PFSK-1 (cell line): ENCODE data around the gene PANK1.

Experiments used
- FOXP2 ChIP-seq: optimal IDR thresholded peaks from 2 replicates; pipeline ENCODE3; 2011; ENCODE audit warnings: borderline replicate concordance, control low read depth, inconsistent platforms; ENCODE audit not compliant: insufficient read depth; ENCODE audit errors: extremely low read length, extremely low read depth
- POLR2AphosphoS5 ChIP-seq: IDR thresholded peaks from 2 replicates; pipeline ENCODE4 v1.6.1; 2012; ENCODE audit warnings: low read depth, mild to moderate bottlenecking, control low read depth, low read length, moderate library complexity
- SIN3A ChIP-seq: IDR thresholded peaks from 2 replicates; pipeline ENCODE4 v1.6.1; 2012; ENCODE audit warnings: mild to moderate bottlenecking, low read length, moderate library complexity, borderline replicate concordance; ENCODE audit not compliant: insufficient read depth
- TAF1 ChIP-seq: IDR thresholded peaks from 2 replicates; pipeline ENCODE4 v1.6.1; 2012; ENCODE audit warnings: low read length, control low read depth, borderline replicate concordance; ENCODE audit not compliant: insufficient read depth
- TF ChIP-seq, protein P1 (sequence below), 2 experiments: IDR thresholded peaks; 2 replicates each; pipeline versions ENCODE4 v1.6.1 to v1.8.0; 2011 to 2012; ENCODE audit warnings: low read depth in 2 of 2, low read length in 2 of 2, control low read depth in 1 of 2, inconsistent platforms in 1 of 2, mild to moderate bottlenecking in 1 of 2, moderate library complexity in 1 of 2; ENCODE audit not compliant: insufficient read depth in 1 of 2

DNA sequence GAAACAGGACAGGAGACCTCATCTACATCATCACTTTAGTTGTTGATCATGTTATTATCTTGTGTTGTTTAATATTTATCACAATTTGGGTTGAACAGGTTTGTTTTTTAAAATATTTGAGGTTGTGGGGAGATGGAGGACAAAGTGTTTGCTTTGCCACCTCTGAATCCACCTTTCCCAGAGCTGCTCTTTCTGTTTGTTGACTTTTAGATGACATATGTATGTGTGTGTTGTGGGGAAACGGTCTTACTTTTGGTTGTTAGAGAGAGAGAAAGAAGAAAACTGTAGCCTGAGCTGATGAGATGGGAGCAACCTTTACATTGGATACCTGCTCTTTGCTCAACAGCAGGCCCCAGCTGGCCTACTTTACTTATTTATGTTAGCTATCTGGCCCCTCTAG lies 90.6 kb downstream of the PANK1 start:
- TF ChIP-seq POLR2AphosphoS5 (no peak), SIN3A (no peak), TAF1 (no peak), FOXP2 (no peak)
- TF ChIP-seq, protein P1, sequence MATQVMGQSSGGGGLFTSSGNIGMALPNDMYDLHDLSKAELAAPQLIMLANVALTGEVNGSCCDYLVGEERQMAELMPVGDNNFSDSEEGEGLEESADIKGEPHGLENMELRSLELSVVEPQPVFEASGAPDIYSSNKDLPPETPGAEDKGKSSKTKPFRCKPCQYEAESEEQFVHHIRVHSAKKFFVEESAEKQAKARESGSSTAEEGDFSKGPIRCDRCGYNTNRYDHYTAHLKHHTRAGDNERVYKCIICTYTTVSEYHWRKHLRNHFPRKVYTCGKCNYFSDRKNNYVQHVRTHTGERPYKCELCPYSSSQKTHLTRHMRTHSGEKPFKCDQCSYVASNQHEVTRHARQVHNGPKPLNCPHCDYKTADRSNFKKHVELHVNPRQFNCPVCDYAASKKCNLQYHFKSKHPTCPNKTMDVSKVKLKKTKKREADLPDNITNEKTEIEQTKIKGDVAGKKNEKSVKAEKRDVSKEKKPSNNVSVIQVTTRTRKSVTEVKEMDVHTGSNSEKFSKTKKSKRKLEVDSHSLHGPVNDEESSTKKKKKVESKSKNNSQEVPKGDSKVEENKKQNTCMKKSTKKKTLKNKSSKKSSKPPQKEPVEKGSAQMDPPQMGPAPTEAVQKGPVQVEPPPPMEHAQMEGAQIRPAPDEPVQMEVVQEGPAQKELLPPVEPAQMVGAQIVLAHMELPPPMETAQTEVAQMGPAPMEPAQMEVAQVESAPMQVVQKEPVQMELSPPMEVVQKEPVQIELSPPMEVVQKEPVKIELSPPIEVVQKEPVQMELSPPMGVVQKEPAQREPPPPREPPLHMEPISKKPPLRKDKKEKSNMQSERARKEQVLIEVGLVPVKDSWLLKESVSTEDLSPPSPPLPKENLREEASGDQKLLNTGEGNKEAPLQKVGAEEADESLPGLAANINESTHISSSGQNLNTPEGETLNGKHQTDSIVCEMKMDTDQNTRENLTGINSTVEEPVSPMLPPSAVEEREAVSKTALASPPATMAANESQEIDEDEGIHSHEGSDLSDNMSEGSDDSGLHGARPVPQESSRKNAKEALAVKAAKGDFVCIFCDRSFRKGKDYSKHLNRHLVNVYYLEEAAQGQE (IDR thresholded peaks at IDR 0.05; ENCODE audit: insufficient read depth in 1 of 2, low read depth in 2 of 2, low read length in 2 of 2): no peak
